ENCODE data around the gene AKNA.

AKNA gene

DNA sequence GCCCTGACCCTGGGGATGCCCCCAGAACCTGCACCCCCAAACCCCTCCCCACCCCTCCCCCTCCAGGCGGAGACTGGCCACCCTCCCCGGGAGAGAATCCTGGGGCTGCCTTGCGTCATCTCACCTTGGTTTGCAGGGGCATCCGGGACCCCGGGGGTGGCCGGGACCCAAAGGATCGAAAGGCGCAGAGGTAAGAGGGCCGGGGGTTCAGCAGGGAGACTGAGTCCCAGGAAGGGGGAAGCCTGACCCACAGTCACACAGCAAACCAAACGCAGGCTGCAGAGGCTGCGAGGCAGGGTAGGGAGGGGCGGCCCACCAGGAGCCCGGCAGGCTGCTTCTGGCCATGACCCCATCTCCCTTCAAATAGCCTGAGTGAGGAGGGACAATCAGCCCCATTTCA lies 98.7 kb downstream of the AKNA start:
- Histone ChIP-seq H3K9me3 (ENCODE audit: low read length) (no peaks in the 10 kb centered on the region), H3K9ac (ENCODE audit: low read length) (no peak overlapping the region), H3K27me3 (ENCODE audit: insufficient read depth, low read length) (no peaks in the 10 kb centered on the region), H2AFZ (ENCODE audit: low read length) (no peak overlapping the region), H3K27ac (ENCODE audit: low read depth, low read length, poor library complexity, severe bottlenecking) (no peak overlapping the region), H3K4me2 (ENCODE audit: low read length) (no peak overlapping the region), H3F3A (ENCODE audit: insufficient read depth, low read length) (no peaks in the 10 kb centered on the region), H3K9me2 (ENCODE audit: low read depth, low read length) (no peaks in the 10 kb centered on the region), H4K20me1 (ENCODE audit: insufficient read depth, low read length) (no peaks in the 10 kb centered on the region), H3K36me3 (ENCODE audit: insufficient read depth, low read length) (no peaks in the 10 kb centered on the region), H3K79me2 (ENCODE audit: insufficient read depth, low read length) (no peaks in the 10 kb centered on the region), H3K4me3 (ENCODE audit: low read depth, low read length, poor library complexity, severe bottlenecking) (no peak overlapping the region), H3K4me1 (ENCODE audit: insufficient read depth, low read length, severe bottlenecking) (no peaks in the 10 kb centered on the region)
- TF ChIP-seq, protein P1, sequence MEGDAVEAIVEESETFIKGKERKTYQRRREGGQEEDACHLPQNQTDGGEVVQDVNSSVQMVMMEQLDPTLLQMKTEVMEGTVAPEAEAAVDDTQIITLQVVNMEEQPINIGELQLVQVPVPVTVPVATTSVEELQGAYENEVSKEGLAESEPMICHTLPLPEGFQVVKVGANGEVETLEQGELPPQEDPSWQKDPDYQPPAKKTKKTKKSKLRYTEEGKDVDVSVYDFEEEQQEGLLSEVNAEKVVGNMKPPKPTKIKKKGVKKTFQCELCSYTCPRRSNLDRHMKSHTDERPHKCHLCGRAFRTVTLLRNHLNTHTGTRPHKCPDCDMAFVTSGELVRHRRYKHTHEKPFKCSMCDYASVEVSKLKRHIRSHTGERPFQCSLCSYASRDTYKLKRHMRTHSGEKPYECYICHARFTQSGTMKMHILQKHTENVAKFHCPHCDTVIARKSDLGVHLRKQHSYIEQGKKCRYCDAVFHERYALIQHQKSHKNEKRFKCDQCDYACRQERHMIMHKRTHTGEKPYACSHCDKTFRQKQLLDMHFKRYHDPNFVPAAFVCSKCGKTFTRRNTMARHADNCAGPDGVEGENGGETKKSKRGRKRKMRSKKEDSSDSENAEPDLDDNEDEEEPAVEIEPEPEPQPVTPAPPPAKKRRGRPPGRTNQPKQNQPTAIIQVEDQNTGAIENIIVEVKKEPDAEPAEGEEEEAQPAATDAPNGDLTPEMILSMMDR (IDR thresholded peaks at IDR 0.05; ENCODE audit: low read length), result no peak
- no peak for TF ChIP-seq EZH2 (IDR thresholded peaks at IDR 0.05; ENCODE audit: borderline replicate concordance, low read length)

DNA sequence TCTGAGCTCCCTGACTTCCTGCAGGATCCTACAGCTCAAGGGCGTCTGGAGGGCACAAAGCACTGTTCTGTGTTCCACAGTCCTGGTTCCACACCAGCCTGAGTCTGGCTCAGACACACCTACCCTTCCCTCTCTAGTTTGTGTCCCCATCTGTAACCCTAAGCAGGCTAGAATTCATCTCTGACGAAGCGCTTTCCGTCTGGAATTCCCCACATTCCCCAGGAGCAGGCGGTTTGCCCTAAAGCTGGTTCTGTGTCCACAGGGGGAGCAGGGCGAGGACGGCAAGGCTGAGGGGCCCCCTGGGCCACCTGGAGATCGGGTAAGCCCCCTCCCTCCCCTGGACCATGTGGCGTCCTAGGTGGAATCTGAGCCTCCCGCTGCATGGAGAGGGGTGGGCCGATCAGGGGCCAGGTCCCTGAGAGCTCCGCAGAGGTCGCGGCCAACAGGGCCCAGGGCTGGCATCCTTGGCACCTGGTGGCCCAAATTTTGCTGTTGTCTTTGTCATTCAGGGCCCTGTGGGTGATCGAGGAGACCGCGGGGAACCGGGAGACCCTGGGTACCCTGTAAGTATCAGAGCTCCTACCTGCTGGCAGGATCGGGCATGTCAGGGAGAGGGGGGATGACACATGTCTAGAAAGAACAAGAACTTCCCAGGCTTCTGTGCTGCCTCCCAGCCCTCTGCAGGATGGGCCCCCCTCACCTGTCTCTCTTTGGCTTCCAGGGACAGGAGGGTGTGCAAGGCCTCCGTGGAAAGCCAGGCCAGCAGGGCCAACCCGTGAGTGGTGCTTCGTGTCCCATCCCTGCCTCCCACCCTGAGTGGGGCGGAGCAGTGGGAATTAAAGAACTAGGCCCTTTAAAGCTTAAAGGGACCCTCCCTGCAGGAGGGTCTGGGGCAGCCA lies 99.3 kb downstream of the AKNA start:
- no peak overlapping the region for H3K4me2 ChIP-seq (ENCODE audit: low read length)
- no peaks in the 10 kb centered on the region for H3F3A ChIP-seq (ENCODE audit: insufficient read depth, low read length)
- H3K9me3 ChIP-seq (ENCODE audit: low read length), result no peaks in the 10 kb centered on the region
- no peaks in the 10 kb centered on the region for H3K9me2 ChIP-seq (ENCODE audit: low read depth, low read length)
- no peaks in the 10 kb centered on the region for H4K20me1 ChIP-seq (ENCODE audit: insufficient read depth, low read length)
- H3K79me2 ChIP-seq (ENCODE audit: insufficient read depth, low read length), result no peaks in the 10 kb centered on the region
- no peaks in the 10 kb centered on the region for H3K4me1 ChIP-seq (ENCODE audit: insufficient read depth, low read length, severe bottlenecking)
- no peak for TF ChIP-seq EZH2 (IDR thresholded peaks at IDR 0.05; ENCODE audit: borderline replicate concordance, low read length)
- TF ChIP-seq, protein P1 (IDR thresholded peaks at IDR 0.05; ENCODE audit: low read length), result no peak
- no peak overlapping the region for H3K4me3 ChIP-seq (ENCODE audit: low read depth, low read length, poor library complexity, severe bottlenecking)
- H3K27me3 ChIP-seq (ENCODE audit: insufficient read depth, low read length), result no peaks in the 10 kb centered on the region
- H3K36me3 ChIP-seq (ENCODE audit: insufficient read depth, low read length), result no peaks in the 10 kb centered on the region
- no peak overlapping the region for H3K27ac ChIP-seq (ENCODE audit: low read depth, low read length, poor library complexity, severe bottlenecking)
- no peak overlapping the region for H3K9ac ChIP-seq (ENCODE audit: low read length)
- H2AFZ ChIP-seq (ENCODE audit: low read length), result no peak overlapping the region

DNA sequence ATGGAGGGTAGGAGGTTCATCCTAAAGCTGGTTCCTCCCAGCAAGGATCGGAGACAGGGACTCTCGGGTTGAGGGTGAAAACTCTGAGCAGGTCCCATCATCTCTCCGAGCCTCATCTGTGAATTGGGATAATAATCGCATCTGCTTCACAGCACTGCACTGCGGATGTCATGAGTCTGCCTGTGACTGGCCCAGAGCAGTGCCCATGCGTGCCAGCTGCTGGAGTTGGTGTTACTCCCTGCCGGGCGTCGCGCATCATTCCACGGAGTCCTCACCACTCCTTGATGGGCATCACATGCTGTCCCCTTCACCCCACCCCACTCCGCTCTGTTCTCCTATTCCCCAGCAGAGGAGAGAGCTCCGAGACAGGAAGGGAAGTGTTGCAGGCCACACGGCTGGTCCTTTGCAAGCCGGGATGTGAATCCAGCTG lies 100.0 kb downstream of the AKNA start:
- Histone ChIP-seq H3K4me2 (ENCODE audit: low read length) (no peak overlapping the region), H3K9ac (ENCODE audit: low read length) (no peak overlapping the region), H3K9me3 (ENCODE audit: low read length) (no peaks in the 10 kb centered on the region), H3K27ac (ENCODE audit: low read depth, low read length, poor library complexity, severe bottlenecking) (no peak overlapping the region), H4K20me1 (ENCODE audit: insufficient read depth, low read length) (no peaks in the 10 kb centered on the region), H3F3A (ENCODE audit: insufficient read depth, low read length) (no peaks in the 10 kb centered on the region), H3K4me3 (ENCODE audit: low read depth, low read length, poor library complexity, severe bottlenecking) (no peak overlapping the region), H2AFZ (ENCODE audit: low read length) (no peak overlapping the region), H3K9me2 (ENCODE audit: low read depth, low read length) (no peaks in the 10 kb centered on the region), H3K4me1 (ENCODE audit: insufficient read depth, low read length, severe bottlenecking) (no peaks in the 10 kb centered on the region), H3K79me2 (ENCODE audit: insufficient read depth, low read length) (no peaks in the 10 kb centered on the region), H3K27me3 (ENCODE audit: insufficient read depth, low read length) (no peaks in the 10 kb centered on the region), H3K36me3 (ENCODE audit: insufficient read depth, low read length) (no peaks in the 10 kb centered on the region)
- TF ChIP-seq, protein P1 (IDR thresholded peaks at IDR 0.05; ENCODE audit: low read length), result no peak
- TF ChIP-seq EZH2 (IDR thresholded peaks at IDR 0.05; ENCODE audit: borderline replicate concordance, low read length), result no peak

All from OCI-LY1 (cell line).